Non-pigmented ciliary epithelial cell (primary cell): ENCODE data around the gene ZSWIM5.
"Not testable (repeated sequence)": the region's sequence is repeated elsewhere in the genome, so short reads cannot be mapped to it uniquely, and the experiment has no call there.

Source experiments
- DNase-seq: peaks from one replicate; pipeline ENCODE4 v3.0.0-alpha.2; 2010; ENCODE audit warnings: low read depth

ZSWIM5 gene

DNA sequence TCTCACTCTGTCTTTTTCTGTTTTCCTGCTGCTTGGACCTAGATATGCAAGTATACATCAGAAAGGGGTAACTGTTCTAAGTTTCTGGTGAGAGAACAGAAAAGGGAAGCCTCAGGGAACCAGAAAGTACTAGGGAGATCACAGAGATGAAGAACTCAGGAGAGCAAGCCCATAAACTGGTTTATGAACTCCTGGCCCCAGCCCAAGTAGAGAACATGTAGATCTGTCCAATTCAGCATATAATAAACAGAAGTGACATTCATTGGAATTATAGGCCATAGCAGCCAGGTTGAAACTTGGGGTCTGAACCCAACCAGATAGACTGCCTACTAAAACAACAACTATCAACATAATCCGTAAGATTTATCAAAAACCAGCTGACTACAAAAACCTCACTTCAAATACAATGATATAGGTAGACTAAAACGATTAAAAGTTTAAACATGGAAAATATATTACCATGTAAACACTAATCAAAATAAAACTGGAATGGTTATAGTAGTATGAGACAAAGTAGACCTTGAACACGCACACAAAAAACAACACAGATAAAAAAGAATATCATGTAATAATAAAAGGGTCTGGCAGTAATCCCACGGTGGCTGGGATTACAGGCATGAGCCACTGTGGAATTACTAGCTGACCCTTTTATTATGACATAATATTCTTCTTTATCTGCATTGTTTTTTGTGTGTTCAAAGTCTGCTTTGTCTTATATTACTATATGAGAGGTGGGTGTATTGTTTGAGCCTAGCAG, 65.0 kb downstream of the ZSWIM5 start:
- DNase-seq: no peak

DNA sequence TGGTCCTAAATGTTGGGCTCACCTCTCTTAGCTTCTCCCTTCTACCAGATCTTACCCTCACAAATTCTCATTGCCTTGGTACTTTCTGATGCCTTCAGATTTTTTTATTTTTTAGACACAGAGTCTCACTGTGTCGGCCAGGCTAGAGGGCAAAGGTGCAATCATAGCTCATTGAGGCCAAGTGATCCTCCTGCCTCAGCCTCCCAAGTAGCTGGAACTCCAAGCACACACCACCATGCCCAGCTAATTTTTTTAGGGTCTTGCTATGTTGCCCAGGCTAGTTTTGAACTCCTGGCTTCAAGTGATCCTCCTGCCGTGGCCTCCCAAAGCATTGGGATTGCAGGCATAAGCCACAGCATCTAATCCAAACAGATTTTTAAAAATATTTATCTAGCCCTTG, 69.4 kb downstream of the ZSWIM5 start:
- no peak for DNase-seq

DNA sequence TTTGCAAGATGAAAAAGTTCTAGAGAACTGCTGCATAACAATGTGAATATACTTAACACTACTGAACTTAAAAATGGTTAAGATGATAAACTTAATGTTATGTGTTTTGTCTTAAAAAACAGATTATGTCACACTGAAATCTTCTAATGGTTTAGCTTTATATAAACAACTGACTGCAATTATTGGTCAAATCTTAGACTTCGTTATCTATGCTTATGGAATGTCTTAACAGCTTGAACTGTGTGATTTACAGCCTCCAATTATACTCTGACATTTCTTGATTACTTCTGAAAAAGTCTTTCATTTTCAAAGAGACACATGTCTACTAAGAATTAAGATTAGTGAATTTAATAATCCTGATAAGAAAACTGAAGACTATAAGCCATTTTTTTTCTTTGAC, 71.1 kb downstream of the ZSWIM5 start:
- no peak for DNase-seq

DNA sequence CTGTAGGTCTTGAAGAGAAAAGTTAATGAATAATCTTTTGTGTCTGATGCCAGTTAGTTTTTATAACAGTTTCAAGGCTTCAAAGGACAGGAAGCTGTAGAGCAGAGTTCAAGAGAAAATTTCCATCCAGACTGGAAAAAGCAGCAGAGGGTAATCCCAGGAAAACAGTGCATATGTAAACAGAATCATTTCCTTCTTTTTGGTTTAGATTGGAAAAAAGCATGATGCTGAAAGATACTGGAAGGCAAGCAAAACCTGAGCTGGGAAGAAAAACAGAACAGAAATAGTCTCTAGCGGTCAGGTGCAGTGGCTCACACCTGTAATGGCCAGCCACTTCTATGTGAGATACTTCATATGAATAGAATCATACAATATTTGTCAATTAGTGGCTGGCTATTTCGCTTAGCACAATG, 71.9 kb downstream of the ZSWIM5 start:
- DNase-seq: no peak

DNA sequence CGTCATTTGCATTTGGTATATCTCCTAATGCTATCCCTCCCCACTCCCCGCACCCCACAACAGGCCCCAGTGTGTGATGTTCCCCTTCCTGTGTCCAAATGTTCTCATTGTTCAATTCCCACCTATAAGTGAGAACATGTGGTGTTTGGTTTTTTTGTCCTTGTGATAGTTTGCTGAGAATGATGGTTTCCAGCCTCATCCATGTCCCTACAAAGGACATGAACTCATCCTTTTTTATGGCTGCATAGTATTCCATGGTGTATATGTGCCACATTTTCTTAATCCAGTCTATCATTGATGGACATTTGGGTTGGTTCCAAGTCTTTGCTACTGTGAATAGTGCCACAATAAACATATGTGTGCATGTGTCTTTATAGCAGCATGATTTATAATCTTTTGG, 73.7 kb downstream of the ZSWIM5 start:
- DNase-seq: not testable (repeated sequence)

DNA sequence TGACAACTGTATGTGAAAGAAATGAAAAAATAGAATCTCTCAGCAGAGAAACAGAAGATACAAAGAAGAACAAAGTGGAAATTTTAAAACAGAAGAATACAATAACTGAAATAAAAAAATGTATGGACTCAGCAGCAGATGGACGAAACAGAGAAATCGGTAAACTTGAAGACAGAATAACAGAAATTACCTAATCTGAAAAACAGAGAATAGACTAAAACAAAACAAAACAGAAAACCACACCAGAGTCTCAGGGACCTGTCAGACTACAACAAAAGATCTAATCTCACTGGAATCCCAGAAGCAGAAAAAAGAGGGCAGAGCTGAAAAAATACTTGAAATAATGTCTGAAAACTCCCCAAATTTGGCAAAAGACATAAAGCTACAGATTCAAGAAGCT, 83.0 kb downstream of the ZSWIM5 start:
- DNase-seq: no peak

DNA sequence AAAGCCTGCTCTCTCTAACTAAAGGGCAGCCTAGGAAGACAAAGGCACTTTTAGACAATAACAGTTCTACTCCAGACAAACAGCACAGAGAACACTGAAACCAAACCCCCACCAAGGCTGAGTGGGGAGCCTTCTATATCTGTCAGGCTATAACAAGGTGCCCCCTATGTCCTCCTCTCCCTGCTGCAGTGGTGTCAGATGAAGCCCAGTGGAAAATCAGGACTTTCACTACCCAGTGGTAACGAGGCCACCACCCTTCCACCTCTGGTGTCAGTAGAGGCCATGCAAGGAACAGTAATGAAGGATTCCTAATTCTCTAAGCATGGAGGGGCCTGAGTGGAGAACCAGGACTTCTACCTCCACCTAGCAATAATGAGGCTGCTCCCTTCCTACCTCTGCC, 83.7 kb downstream of the ZSWIM5 start:
- DNase-seq: no peak

DNA sequence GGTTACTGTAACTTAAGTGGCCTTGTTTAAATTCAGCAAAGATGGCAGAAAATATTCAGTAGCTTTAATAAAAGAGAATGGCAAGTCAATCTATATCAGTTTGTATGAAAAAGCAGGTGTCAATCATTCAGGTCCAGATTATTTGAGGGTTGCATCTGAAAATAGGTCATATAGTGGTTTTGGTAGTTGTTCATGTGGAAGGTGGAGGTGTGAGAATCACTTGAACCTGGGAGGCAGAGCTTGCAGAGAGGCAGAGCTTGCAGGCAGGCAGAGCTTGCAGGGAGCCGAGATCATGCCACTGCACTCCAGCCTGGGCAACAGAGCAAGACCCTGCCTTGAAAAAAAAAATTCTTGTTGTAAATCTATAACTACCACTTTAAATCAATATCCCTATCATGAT, 88.6 kb downstream of the ZSWIM5 start:
- DNase-seq: no peak

DNA sequence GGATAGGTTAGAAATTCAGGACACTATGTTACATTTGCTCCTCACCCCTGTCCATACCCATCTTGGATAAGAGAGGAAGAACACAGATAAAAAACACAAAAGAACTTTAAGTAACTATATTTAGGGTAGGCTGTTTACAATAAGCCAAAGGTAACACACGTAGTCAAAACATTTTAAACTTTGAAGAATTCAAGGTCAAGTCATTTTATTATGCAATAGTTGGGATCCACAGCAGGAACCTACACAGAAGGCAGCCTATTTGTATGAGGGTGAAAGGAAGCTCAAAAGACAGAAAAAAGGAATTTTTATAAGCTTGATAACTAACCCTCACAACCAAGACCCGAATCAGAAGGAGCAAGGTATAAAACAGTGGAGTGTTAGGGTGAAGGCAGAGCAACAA, 89.6 kb downstream of the ZSWIM5 start:
- no peak for DNase-seq

DNA sequence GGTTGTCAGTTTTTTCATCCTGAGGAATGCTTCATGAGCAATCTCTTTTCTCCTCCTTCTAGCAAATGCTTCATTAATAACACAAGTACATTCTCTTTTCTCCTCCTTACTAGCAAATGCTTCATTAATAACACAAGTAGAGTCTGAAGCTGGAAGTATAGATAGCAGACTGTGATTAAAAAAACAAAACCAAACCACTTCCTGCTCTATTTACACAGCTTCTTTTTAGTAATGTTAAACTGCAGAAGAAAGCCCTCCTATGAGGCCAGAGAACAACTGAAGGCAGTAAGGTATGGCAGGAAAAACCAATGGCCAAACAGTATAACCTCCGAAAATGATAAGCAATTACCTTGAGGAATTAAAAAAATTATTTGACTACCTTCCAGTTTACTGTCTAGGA, 90.1 kb downstream of the ZSWIM5 start:
- DNase-seq: no peak

DNA sequence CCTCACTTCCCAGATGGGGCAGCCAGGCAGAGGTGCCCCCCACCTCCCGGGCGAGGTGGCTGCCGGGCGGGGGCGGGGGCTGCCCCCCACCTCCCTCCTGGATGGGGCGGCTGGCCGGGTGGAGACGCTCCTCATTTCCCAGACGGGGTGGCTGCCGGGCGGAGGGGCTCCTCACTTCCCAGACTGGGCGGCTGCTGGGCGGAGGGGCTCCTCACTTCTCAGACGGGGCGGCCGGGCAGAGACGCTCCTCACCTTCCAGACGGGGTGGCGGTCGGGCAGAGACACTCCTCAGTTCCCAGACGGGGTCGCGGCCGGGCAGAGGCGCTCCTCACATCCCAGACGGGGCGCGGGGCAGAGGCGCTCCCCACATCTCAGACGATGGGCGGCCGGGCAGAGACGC, 91.2 kb downstream of the ZSWIM5 start:
- DNase-seq: not testable (repeated sequence)

DNA sequence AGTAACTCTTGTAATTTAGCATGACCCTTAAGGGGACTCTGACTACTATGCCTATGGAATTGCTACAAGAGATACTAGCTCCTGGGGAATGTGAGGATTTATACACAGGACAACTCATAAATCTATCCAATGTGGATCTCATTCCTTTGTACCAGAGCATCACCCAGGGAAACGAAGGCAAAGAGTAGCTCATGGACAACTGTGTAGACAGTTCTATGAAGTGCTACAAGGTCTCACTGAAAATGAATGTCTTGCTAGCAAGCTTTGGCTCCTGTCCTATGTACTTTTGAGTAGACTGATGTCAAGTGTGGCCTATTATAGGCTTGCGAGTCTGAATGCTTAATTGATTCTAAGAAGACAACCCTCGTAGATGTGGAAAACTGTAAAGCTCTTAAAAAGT, 93.7 kb downstream of the ZSWIM5 start:
- DNase-seq: no peak

DNA sequence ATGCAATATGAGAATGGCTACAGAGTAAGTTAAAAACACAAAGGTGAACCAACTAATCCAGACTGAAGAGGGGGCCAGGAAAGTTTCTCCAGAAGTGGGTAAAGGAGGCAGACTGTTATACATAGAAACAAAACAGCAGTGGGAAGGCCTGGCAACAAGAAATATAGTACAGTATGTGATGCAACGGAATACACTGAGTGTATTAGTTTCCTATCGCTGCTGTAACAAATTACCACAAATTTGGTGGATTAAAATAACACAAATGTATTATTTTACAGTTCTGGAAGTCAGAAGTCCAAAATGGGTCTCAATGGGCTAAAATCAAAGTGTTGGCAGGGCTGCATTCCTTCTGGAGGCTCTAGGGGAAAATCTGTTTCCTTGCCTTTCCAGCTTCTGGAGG, 95.2 kb downstream of the ZSWIM5 start:
- DNase-seq: no peak

DNA sequence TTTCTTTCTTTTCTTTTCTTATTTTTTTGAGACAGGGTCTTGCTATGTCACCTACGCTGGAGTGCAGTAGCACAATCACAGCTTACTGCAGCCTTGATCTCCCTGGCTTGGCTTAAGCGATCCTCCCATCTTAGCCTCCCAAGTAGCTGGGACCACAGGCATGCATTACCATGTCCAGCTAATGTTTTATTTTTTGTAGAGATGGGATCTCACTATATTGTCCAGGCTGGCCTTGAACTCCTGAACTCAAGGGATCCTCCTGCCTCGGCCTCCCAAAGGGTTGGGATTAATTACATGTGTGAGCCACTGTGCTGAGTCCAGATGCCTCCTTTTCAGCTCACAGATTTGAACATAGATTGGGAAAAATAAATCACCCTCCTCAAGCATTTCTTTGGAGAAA, 98.6 kb downstream of the ZSWIM5 start:
- DNase-seq: no peak

DNA sequence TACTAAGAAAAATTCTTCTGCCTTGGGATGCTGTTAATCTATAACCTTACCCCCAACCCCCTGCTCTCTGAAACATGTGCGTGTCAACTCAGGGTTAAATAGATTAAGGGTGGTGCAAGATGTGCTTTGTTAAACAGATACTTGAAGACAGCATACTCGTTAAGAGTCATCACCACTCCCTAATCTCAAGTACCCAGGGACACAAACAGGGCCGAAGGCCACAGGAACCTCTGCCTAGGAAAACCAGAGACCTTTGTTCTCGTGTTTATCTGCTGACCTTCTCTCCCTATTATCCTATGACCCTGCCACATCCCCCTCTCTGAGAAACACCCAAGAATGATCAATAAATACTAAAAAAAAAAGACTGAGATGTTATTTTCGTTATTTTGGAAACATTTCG, 99.5 kb downstream of the ZSWIM5 start:
- DNase-seq: not testable (repeated sequence)

DNA sequence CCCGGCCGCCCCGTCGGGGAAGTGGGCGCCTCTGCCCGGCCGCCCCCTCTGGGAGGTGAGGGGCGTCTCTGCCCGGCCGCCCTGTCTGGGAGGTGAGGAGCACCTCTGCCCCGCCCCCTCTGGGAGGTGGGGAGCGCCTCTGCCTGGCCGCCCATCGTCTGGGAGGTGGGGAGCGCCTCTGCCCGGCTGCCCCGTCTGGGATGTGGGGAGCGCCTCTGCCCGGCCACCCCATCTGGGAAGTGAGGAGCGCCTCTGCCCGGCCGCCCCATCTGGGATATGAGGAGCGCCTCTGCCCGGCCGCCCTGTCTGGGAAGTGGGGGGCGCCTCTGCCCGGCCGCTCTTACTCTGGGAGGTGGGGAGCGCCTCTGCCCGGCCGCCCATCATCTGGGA, 100.3 kb downstream of the ZSWIM5 start:
- not testable (repeated sequence) for DNase-seq

DNA sequence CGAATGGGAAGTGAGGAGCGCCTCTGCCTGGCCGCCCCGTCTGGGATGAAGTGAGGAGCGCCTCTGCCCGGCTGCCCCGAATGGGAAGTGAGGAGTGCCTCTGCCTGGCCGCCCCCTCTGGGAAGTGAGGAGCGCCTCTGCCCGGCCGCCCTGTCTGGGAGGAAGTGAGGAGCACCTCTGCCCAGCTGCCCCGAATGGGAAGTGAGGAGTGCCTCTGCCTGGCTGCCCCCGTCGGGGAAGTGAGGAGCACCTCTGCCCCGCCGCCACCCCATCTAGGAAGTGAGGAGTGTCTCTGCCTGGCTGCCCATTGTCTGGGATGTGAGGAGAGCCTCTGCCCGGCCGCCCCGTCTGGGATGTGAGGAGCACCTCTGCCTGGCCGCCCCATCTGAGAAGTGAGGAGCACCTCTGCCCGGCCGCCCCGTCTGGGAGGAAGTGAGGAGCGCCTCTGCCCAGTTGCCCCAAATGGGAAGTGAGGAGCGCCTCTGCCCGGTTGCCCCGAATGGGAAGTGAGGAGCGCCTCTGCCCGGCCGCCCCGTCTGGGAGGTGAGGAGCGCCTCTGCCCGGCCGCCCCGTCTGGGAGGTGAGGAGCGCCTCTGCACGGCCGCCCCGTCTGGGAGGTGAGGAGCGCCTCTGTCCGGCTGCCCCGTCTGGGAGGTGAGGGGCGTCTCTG, 100.8 kb downstream of the ZSWIM5 start:
- not testable (repeated sequence) for DNase-seq

DNA sequence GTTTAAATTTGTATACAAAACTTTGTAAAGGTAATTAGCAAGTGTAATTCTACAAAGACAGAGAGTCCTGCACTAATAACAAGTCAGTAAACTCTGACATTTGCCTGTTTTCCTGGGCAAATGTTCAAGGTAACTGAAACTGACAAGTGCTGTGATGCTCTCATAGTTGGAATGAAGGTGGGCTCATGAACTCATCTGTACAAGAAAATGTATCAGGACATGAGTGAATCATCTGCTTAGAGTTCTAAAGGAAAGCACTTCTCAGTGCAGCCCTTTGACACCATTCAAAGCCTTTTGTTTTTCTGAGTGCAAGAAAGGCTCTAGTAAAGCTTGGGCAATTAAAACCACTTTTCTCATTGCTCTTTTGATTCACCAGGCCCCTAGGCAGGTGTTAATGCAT, 102.9 kb downstream of the ZSWIM5 start:
- DNase-seq: no peak

DNA sequence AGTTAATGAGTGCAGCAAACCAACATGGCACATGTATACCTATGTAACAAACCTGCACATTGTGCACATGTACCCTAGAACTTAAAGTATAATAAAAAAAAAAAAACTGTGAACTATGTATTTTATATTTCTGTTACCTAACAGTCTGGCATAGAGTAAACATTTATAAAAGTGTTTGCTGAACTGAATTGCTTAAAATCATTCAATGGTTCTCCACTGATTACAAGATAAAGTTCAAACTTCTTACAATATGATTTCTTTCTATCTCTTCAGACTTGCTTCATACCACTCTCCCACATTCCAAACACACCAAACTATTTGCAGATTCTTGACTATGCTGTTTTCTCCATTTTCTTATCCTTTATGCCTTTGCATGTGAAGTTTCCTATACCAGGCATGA, 104.5 kb downstream of the ZSWIM5 start:
- no peak for DNase-seq

DNA sequence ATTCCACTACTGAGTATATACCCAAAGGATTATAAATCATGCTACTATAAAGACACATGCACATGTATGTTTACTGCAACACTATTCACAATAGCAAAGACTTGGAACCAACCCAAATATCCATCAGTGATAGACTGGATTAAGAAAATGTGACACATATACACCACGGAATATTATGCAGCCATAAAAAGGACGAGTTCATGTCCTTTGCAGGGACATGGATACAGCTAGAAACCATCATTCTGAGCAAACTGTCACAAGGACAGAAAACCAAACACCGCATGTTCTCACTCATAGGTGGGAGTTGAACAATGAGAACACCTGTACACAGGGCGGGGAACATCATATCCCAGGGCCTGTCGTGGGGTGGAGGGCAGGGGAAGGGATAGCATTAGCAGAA, 104.9 kb downstream of the ZSWIM5 start:
- not testable (repeated sequence) for DNase-seq

DNA sequence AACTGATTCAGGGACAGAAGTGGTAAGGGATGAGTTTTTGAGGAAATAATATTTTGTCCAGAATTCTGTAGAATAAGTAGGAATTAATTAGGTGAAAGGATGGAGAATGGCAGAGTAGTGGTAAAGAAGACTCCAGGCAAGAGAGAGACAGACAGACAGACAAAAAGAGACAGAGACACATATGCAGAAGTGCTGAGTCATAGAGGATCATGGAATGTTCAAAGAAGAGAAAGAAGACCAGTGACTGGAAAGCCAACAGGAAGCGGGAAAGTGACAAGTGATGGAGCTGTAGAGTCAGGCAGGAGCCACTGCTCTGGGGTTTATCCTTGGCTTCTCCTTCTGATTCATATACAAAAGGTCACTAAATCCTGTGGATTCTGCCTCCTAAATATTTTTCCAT, 108.5 kb downstream of the ZSWIM5 start:
- DNase-seq: no peak

DNA sequence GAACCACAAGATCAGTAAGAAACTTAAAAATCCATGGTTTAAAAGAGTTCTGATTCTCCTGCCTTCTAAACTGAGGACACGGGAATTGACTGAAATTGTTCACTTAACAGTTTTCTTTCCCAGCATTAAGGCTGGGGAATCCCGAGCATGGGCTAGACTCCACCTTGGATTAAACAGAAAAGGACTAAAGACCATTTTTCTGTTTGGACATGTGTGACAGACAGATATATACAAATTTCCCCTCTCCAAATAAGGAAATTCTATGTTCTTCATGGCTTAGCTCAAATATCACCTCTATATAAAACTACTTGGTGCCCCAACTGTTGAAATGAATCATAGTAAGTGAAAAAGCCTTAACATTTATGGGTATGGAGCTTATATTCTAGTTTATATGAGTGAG, 109.3 kb downstream of the ZSWIM5 start:
- DNase-seq: no peak

DNA sequence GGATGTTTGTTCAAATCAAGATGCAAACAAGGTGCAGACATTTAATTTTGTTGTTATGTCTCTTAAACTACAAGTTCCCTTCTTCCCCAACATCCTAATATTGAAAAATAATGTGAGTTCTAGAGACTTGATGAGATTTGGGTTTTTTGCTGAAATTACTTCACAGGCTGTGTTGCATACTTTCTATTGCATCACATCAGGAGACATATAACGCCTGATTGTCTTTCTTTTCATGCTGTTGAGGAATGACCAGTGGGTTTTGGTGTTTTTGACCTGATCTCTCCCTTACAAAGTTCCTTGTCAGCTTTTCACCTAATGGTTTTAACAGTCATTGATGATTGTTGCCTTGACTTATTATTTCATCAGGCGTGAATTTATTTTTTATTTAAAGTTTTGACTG, 111.0 kb downstream of the ZSWIM5 start:
- DNase-seq: no peak

DNA sequence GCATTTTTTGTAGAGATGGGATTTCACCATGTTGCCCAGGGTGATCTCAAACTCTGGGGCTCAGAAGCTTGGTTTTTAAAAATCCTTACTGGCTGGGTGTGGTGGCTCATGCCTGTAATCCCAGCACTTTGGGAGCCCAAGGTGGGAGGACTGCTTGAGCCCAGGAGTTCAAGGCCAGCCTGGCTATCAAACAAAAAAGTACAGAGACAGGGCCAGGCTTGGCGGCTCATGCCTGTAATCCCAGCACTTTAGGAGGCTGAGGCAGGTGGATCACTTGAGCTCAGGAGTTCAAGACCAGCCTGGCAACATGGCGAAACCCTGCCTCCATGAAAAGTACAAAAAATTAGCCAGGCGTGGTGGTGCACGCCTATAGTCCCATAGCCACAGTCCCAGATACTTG, 112.0 kb downstream of the ZSWIM5 start:
- DNase-seq: not testable (repeated sequence)
